Measurements from ENCODE around the gene TMA7B.

TMA7B gene

DNA sequence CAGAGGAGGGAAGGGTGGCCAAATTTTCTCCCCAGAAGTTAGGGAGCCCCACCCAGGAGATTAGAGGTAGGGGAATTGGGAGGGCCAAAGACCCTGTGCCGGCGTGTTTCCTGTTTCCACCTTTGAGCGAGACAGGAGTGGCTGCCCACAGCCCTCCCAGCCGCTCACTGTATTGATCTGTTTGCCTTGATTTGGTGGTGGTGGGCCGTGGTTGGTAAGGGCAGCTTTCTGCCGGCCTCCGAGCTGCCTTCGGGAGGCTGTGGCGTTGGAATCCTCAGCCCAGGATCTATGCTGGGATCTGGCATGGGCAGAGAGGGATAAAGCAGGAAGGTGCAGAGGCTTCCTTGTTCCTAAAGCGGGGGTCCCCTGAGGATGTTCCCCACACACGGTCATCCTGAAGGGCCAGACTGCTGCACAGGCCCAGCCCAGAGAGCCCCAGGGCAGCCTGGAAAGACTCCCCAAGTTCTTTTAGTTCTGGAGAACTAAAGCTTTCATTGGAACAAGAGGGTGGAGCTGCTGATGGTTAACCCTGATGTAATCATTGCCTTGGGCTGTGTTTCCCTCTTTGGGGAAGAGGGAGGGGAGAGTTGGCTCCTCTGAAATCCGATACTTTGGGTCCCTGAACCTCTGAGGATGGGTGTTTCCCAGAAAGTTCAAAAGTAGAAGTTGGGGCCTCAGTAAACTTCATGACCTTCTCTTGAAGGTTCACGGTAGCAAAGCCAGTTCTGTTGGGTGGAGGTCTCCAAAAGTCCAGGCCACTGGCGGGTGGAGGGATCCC, 41.8 kb downstream of the TMA7B start:
- no peak for DNase-seq (ENCODE audit: low spot score)

DNA sequence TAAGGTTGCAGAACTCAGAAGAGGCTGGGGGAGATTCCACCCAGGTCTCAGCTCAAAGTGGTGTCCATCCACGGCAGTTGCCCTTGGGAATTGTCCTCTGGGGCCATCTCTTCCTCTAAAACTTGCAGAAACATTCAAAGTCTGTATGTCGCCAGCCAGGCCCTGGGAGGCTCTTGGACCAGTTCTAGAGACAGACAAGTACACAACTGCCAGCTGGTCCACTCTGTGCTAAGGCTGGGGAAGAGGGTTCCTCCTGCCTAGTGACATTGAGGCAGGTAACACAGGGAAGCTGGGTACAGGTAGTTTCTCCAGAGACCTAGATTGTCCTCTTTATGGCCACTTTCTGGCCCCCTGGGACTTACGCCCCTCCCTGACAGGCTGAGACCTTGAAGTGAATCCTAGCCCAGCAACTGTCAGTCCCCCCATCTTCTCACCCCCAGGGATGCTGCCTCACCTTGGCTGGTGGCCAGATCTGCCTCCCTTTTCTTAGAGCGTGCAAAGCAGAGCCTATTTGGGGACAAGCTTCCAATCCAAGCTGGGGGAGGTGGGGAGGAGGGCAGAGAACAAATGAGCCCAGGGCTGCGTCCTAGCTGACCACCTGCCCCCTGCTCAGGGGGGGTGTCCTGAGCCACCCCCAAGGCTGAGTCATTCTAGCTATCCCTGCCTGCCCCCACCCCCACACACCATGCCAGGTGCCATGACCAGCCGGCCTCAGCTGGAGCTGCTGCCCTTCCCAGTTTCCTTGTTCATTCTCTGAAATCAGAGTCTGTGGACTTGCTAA, 42.9 kb downstream of the TMA7B start:
- DNase-seq (ENCODE audit: low spot score), result no peak

DNA sequence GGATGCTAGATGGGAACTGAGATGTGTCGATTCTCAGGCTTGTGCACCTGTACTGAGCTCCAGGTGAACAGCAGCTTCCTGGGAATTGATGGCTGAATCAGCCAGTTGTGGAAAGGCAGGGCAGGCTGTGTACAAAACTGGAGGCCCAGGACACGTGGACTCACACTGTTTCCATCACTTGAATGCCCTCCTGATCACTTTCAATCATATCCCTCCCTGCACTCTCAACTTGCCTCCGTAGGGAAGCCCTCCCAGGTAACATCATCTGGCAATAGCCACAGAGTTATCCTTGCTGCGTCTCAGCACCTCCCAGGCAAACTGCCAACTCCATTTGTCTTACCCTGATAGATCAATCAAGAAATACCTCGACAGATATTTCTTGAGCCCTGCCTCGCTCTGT, 44.6 kb downstream of the TMA7B start:
- no peak for DNase-seq (ENCODE audit: low spot score)

DNA sequence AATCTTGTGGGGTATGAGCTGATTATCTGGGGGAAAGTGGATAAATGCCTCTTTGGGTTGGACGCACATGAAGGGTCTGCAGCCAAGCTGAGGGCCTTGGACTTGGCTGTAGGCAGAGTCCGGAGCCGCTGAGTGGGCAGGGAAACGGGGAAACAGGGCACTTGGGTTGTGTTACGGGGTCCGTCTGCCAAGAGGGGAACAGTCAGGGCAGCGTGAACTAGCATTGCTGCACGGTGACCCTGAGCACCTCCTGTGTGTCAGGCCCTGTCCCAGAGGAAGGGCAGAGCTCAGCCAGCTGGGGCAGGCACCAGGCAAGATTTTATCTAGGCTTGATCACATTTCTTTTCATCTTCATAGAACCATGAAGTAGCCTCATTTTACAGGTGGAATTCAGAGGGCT, 46.4 kb downstream of the TMA7B start:
- DNase-seq (ENCODE audit: low spot score), result no peak

DNA sequence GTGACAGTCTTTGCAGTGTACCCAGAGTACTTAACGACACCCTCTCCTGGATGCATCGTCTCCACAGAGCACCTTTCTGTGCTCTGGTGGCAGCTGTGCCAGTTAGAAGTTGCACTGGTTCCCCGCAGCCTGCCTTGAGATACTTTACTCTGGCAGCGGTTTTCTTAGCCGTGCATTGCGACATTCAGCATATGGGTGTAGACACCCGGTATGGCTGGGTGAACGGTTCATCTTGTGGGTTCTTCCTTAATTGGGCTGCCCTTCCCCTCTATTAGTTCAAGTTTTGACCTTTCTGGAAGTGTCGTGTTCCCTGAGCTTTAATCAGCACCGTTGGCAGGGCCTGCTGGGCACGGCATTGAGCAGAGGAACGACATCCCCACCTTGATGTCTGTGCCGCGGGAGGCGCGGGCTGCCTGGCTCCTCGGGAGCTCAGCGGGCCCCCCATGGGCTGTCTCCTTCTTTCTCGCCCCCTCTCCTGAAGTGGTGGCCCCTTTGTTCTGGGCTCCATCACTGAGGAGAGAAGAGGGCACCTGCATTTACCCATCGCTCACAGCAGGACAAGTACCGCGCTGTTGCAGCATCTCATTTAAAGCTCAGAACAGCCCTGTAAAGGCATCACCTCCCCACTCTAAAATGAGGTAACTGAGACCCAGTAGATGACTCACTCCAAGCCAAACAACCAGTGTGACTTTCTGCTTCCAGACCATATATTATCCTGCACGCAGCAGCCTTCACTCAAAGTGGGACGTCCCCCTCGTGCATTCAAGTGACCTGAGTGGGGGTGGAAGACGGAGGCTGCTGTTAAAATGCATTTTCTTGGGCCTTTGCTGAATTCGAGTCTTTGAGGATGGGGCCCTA, 47.9 kb downstream of the TMA7B start:
- no peak for DNase-seq (ENCODE audit: low spot score)

DNA sequence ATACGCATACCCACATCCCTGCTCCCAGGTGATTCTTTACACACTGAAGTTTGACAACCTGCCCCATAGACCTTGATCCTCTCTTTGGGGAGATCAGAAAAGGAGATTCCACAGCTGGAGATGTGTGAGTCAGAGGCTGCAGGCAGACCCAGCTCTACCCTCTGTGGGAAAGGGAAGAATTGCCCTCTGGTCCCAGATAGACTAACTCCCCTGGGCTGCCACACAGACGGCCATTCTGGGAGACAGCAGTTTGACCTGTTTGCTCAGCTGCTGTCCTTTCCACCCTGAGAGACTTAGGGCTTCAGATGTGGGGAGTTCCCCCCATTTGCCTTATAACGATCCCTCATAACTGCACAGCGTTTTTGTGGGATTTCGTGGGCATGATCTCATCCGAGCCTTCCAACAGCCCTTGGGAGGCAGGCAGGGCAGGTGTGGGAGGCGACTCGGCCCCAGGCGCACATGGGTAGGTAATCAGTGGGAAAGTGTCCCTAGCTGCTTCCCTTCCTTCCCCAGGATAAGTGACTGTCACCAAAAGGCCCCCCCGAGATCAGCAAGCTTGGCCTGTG, 48.6 kb downstream of the TMA7B start:
- DNase-seq (ENCODE audit: low spot score), result no peak

DNA sequence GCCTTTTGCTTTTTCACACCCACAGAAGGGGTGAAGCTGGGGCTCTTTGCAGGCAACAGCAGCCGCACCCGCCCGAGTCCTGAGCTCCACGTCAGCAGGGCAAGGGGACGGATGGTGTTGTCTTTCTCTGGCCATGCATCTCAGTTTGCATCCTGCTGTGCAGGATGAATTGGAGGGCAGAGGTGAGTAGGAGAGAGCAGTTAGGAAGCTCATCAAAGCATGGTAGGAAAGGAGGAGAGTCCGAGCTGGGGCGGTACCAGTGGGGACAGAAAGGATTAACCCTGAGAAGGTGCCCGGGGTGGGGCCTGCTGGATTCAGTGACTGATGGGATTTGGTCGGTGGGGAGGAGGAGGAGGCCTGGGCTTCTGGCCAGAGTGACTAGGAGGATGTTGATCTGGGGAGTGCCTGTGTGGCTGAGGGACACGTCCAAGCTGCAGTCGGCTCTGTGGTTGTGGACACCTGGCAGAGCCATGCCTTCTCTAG, 49.1 kb downstream of the TMA7B start:
- no peak for DNase-seq (ENCODE audit: low spot score)

DNA sequence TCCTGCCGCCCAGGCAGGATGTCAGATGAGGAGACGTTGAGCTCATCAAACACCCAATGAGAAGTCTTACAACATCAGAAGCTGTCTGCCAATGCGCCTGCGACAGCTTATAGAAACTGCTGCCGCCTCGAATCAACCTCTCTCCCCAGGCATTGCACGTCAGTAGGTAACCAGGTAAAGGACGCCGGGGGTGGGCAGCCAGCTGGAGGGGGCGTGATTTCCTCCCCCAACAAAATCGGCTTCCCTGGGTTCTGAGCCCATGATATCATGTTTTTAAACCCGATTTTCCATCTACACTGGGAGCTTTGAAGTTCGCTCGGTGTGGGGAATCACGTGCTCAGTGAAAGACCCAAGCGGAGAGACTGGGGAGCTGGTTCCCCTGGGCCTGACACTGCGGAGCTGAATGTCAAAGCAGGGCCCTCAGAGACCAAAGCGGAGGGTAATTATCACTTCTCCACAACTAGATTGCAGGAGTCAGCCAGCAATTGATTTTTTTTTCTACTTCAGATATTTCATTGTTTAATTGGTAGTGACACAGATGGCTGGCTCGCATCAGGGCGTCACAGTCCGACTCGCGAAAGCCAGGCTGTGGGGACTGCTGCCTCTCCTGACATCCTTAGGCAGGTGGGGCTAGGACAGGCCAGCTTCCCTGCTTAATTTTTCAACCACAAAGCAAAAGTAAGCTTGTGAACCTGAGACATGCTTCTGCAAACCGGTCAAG, 49.9 kb downstream of the TMA7B start:
- no peak for DNase-seq (ENCODE audit: low spot score)

DNA sequence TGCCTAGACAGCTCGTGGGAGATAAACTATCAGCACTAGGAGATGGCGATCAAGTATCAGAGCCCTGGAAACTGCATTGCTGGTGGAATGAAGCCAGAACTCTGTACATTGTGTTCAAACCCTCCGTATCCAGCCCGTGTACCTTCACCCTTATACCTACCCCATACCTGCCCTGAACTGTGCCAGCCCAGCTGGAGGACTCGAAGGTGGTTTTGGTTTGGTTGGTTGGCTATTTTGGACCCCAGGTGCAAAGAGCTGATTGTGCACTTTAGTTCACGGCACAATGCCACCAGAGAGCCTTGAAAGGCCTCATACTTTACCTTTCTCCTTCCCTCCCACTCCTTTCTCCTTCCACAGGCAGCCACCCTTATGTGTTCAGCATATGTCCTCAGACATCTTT, 50.5 kb downstream of the TMA7B start:
- DNase-seq (ENCODE audit: low spot score), result no peak
